Activated T-cell treated with anti-CD3 and anti-CD28 coated beads, Interleukin-2, amount 50 U/mL, for 48 hours (primary cell): Measurements from ENCODE around the gene KRT33B.
"Not testable (repeated sequence)": the region's sequence is repeated elsewhere in the genome, so short reads cannot be mapped to it uniquely, and the experiment has no call there.

Experiments used
- DNase-seq, 2 experiments: peaks; one replicate each; pipeline ENCODE4 v3.0.0-alpha.2; 2020

The KRT33B gene

GRCh38 chr17:41393294-41393693 is 23.7 kb upstream of the KRT33B start:
- DNase-seq: no peak

- DNase-seq: no peak
Measured at GRCh38 chr17:41392278-41392677, 22.7 kb upstream of the KRT33B start.

GRCh38 chr17:41391535-41391934 is 21.9 kb upstream of the KRT33B start:
- DNase-seq: no peak

- DNase-seq: no peak
Measured at GRCh38 chr17:41390411-41390938, 20.9 kb upstream of the KRT33B start.

DNA sequence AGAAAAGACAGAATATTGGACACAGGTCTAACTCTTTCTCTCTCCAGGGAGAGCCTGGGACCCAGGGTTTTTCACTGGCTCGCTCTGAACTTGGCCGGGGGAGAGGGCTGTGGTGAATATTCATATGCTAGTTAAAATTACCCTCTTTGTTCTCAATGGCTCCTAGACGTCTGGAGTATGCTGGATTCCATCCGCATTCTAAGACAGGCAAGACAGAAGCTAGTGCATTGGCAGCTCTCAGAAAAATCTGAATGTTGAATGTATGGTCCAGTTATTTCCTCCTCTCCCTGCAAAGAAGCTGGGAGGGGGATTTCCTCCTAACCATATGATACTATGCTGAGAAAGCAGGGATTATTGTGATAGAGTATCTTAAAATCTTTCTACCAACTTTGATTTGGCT is 18.1 kb upstream of the KRT33B start:
- no peak for DNase-seq

- no peak for DNase-seq
Measured at GRCh38 chr17:41386227-41386626, 16.6 kb upstream of the KRT33B start.

- no peak for DNase-seq
Measured at GRCh38 chr17:41383690-41384089, 14.1 kb upstream of the KRT33B start.

- no peak for DNase-seq
Measured at GRCh38 chr17:41382394-41382793, 12.8 kb upstream of the KRT33B start.

- DNase-seq: not testable (repeated sequence)
Measured at GRCh38 chr17:41381943-41382342, 12.3 kb upstream of the KRT33B start, which contains the start of gene KRT34. TSS of gene KRT34 (minus strand) at chr17:41382306. CDS start at chr17:41382246, 60 bp downstream.

- DNase-seq: not testable (repeated sequence)
Measured at GRCh38 chr17:41380091-41380490, 10.5 kb upstream of the KRT33B start.

DNA sequence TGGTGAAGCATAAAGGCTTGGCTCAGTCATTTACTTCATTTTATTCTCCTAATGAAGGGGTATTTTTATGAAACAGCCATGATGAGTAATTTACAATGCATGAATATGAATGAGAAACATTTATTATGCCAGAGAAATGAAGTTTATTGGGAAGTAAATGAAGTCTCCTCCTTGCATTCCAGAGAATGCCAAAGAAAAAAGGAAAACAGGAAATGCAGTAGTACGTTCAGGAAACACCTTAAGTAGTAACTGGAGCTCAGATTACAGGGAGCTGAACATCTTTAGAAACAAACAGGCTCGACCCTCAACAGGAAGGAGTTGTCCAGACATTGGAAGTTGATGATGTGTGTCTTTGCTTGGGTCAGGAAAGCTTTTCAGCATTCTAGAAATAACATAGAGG is 7.9 kb upstream of the KRT33B start:
- no peak for DNase-seq

- no peak for DNase-seq
Measured at GRCh38 chr17:41369023-41369422, 590 bp downstream of the KRT33B start.

DNA sequence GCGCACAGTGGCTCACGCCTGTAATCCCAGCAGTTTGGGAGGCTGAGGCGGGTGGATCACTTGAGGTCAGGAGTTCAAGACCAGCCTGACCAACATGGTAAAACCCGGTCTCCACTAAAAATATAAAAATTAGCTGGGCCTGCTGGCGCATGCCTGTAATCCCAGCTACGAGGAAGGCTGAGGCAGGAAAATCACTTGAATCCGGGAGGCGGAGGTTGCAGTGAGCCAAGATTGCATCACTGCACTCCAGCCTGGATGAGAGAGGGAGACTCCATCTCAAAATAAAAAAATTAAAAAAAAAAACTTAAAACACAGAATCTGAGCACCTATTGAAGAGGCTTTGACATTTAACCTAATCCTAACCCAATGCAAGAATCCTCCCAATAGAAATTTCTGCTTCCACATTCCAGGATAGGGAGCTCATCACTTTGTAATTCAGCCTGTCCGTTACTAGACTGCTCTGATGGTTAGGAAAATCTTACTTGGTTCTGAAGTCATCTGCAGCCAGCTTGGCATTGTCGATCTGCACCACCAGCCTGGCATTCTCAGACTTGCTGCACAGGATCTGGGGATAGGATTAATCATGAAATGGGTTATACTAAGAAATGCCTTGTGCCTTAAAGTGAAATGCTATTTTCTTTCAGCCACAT is 2.1 kb downstream of the KRT33B start:
- no peak for DNase-seq

GRCh38 chr17:41366070-41366469 is 3.5 kb downstream of the KRT33B start:
- DNase-seq: no peak

DNA sequence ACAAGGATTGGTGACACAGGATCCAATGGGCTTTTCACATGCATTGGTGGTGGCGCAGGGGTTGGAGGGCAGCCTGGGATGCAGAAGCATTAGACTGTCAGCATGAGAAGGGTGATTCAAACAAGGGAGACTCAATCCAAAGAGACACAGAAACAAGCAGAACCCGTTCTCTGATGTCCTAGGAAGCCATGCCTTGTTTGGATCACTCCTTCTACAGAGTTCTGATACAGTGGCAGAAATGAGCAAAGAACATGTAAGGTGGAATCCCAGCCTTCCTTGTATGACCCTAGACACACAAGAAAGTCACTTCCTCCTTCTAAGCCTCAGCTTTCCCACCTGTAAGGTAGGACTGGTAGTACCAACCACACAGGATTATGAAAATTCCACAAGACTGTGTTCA is 5.7 kb downstream of the KRT33B start:
- DNase-seq: no peak

- DNase-seq: no peak
Measured at GRCh38 chr17:41360296-41360995, 9.2 kb downstream of the KRT33B start.

DNA sequence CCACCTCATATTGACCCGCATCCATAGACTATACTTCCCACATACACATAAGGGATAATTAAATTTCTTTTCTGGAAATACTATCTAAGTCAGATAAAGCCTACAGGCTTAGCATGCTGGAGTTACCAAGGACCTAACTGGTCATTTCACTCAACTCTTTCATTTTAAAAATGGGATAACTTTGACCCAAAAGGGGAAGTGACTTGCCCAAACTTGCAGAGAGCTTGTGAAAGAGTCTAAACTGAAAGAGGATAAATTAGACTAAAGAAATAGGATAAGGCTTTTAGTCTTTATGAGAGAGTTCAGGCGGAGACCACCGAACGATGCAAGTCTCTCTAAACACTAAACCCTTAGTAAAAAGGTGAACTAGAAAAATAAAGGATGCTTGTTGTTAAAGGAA is 15.1 kb downstream of the KRT33B start:
- no peak for DNase-seq

DNA sequence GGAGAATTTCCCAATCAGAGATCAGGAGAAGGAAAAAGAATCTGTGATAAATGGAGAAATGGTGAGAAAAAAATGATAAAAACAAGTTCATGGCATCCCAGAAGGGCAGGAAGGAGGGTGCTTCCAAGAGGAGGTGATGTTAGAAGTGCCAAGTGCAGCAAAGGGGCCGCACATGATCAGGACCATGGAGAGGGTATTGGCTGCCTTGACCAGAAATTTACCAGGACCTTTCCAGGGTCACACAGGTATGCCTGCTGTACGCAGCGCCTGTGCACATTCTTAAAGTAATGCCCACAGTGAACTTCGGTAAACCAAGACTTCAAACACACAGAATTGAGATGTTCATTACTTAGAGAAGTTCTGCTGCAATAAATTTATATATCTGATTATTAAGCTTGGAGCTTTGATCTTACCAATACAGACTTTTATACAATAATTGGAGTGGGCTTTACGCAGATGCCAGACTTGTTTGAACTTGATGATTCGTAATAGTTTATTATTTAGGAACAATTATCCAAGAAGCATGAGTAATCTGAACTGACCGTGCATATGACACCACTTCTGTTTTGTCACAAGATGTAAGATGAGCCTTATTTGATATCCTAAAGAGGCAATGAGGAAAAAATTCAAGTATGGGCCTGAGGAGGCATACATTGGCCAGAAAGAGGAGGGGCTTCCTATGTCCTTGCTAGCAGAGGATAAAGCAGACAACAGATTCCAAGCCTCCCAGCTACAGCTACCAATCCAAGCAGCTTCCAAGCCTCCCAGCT is 16.8 kb downstream of the KRT33B start:
- no peak for DNase-seq

- DNase-seq: no peak
Measured at GRCh38 chr17:41351177-41351576, 18.4 kb downstream of the KRT33B start.

GRCh38 chr17:41350381-41350878 is 19.2 kb downstream of the KRT33B start, which contains the start of gene KRT33A:
TSS of gene KRT33A (minus strand) at chr17:41350828. CDS start at chr17:41350767, 61 bp downstream.
- not testable (repeated sequence) for DNase-seq

- DNase-seq: no peak
Measured at GRCh38 chr17:41347869-41348760, 21.5 kb downstream of the KRT33B start.

- not testable (repeated sequence) for DNase-seq
Measured at GRCh38 chr17:41346421-41346820, 23.2 kb downstream of the KRT33B start.
